Adrenal gland (tissue), 5 donors: ENCODE results near the gene HIPK2.

Source experiments
- CTCF ChIP-seq, 6 experiments: fragments of 450-650 bp in 4 of 6; fragments of 200-600 bp in 2 of 6; sonication (generic) in 1 of 6; IDR thresholded peaks; 1 replicate in 5 of 6; 2 replicates in 1 of 6; pipeline versions ENCODE4 v1.5.1 to v1.8.0; 2016 to 2021; ENCODE audit warnings: antibody characterized with exemption in 6 of 6, mild to moderate bottlenecking in 2 of 6, moderate library complexity in 1 of 6
- POLR2A ChIP-seq, 2 donors: fragments of 450-650 bp; IDR thresholded peaks; one replicate each; pipeline ENCODE4 v1.6.1; 2017; ENCODE audit warnings: antibody characterized with exemption in 2 of 2, mild to moderate bottlenecking in 2 of 2, moderate library complexity in 1 of 2
- donor health status: DM: no; HTN: no; CAD: no.

GRCh38 chr7:139732471-139733167, 45.2 kb downstream of the HIPK2 start:
- TF ChIP-seq CTCF (IDR thresholded peaks at IDR 0.05), result no peak
- TF ChIP-seq POLR2A (IDR thresholded peaks at IDR 0.05), result no peak
